Measurements from ENCODE around the gene EMX1.

GRCh38 chr2:72983500-72984161 is 66.3 kb downstream of the EMX1 start:
- TF ChIP-seq CTCF (conservative IDR thresholded peaks at IDR 0.05 in 1 of 2, IDR thresholded peaks at IDR 0.05 in 1 of 2; ENCODE audit: low read depth in 1 of 2, low read length in 2 of 2) (no peak), EZH2 (IDR thresholded peaks at IDR 0.05; ENCODE audit: low read length, missing control alignments) (no peak)
